ENCODE measurements around the gene GLB1L3.
"Not testable (repeated sequence)": the region's sequence is repeated elsewhere in the genome, so short reads cannot be mapped to it uniquely, and the experiment has no call there.

Gene GLB1L3

DNA sequence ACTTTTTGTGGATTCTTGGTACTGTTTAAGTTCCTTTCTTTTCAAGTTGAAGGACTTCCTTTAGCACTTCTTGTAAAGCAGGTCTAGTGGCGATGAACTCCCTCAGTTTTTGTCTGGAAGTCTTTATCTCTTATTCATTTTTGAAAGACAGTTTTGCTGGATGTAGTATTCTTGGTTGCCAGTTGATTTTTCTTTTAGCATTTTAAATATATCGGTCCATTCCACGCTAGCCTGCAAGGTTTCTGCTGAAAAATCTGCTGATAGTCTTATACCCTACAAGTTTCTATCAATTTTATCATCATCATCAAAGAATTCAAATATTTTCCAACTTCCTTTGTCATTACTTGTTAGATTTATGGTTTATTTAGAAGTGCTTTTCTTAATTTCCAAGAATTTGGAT, 40.9 kb downstream of the GLB1L3 start:
- no peak for DNase-seq

DNA sequence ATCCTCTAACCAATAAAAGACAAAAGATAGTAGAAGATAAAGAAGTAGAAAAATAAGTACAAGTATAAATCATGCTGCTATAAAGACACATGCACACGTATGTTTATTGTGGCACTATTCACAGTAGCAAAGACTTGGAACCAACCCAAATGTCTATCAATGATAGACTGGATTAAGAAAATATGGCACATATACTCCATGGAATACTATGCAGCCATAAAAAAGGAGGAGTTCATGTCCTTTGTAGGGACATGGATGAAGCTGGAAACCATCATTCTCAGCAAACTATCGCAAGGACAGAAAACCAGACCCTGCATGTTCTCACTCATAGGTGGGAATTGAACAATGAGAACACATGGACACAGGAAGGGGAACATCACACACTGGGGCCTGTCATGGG, 45.2 kb downstream of the GLB1L3 start:
- not testable (repeated sequence) for DNase-seq

DNA sequence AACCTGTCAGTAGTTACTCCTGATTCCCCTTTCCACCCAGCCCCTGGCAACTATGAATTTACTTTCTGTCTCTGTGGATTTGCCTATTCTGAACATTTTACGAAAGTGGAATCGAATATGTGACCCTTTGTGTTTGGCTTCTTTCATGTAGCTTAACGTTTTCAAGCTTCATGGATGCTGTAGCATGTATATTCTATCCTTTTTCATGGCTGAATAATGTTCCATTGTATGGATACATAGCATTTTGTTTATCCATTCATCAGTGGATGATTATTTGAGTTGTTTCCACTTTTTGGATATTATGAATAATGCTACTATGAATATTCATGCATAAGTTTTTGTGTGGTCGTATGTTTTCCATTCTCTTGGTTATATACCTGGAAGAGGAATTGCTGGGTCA, 46.4 kb downstream of the GLB1L3 start:
- no peak for DNase-seq

DNA sequence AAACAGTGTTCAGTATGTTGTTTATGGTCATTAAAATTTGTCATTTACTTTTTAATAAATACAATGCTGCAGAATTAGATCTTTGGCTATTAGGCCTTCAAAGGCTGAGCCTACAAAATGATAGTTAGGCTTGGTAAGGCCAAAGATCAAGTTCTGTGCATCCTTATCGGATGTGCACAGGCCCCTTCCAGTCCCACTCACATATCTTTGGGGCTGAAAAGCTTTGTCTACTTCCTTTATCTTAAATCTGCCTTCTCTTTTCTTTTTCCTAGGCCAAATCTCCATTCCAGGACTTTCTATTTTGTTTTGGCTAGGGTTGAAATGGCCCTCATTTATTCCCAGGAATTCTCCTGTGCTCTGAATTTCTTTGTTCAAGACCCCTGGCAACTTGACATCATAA, 52.3 kb downstream of the GLB1L3 start:
- DNase-seq = no peak

DNA sequence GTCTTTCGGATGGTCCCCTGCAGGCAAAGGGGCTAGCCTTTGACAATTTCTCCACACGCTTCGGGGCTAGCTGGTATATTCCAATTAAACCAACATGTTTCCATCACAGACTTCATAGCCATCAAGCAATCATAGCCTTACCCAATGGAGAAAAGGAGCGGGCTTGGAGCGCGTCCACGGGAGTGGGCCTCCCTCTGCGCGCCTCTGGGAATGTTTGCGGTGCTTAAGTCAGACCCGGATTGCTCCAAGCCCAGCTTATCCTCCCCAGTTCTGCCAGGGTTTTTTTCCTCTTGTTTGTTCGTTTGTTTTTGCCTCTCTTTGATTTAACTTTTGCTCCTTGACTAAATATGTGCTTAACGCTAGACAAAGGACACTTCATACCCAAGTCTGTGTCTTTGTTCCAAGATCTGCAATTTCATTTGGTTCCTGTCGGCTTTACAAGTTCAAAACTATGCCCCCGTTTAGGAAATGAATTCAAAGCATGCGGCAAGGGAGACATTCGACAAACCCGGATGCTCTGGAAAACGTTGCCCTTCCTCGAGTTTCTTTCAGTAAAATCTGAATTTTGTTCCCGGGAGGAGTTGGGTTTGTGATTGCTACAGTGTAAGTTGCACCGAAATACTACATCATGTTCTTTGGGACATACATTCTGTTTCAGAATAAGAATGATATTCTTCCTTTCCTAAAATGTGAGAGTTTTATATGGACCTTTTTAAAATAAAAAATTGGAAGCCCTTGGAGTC, 54.6 kb downstream of the GLB1L3 start:
- no peak for DNase-seq

DNA sequence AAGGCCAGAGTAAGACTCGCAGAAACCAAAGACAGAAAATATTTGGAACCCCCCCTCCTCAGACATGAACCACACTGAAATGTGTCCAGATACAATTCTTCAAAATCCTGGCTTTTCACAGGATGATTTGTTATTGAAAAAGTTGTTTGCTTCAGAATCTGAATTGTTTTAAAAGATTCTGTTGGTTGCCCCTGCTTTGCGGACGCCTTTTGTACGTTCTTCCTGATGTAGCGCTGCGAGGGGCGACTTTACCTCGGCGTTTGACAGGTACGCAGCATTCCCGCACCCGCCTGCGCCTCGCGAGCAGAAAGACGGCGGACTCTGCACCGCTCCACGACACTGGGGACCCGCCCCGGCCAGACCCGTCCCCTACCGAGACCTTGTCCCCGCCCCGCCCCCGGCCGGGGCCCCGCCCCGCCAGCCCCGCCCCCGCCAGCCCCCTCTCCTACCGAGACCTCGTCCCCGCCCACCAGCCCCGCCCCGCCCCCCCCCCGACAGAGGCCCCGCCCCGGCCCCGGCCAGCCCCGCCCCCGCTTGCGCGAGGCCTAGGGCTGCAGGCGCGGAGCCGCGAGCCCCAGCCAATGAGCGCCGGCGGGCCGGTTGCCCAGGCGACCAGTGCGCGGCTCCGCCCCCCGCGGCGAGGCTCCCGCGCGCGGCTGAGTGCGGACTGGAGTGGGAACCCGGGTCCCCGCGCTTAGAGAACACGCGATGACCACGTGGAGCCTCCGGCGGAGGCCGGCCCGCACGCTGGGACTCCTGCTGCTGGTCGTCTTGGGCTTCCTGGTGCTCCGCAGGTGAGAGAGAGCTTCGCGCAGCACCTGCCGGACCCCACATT, 55.4 kb downstream of the GLB1L3 start, which contains the start of gene GLB1L2:
Gene GLB1L2 (plus strand): TSS at position 635 of the 835 bp plus-strand sequence. CDS start 74 bp downstream, at position 709.
- peak; percentile 42 to 63 for DNase-seq

DNA sequence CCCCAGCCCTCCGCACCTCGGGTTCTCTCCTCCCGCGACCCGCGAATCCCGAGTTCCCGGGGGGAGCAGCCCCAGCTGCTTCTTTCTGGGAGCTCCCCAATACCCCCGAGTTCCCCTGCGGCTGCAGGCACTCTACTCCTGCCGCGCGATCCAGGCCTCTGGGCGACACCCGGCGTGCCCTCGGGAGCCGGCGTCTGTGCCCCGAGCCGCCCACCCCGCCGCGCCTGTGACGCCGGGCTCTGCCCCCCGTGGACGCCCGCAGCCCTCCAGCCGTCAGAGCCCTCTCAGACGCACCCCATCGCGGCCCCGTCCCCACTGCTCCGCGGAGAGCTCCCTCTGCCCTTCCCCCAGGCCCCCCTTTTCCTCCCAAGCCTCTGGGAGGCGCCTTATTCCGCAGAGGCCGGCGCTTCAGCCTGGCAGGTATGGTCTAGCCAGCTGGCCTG, 56.0 kb downstream of the GLB1L3 start:
- DNase-seq = no peak

DNA sequence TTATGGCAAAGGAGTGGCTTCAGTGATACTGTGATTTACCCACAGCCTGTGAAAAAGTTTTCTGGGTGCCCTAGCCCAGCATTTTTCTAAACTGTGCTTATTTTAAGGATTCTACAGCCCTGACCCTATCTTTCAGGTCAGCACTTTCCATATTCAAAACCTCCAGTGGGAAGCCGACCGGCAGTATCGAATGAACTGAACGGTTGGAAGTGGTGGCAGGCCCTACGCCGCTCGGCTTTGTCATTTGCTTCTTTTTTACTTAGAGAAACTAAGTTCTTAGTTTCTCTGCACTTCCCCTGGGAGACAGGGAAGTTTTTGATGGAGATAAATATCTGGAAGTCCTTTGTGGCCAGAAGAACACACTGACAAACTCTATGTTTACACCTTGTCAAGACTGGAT, 56.6 kb downstream of the GLB1L3 start:
- no peak for DNase-seq

DNA sequence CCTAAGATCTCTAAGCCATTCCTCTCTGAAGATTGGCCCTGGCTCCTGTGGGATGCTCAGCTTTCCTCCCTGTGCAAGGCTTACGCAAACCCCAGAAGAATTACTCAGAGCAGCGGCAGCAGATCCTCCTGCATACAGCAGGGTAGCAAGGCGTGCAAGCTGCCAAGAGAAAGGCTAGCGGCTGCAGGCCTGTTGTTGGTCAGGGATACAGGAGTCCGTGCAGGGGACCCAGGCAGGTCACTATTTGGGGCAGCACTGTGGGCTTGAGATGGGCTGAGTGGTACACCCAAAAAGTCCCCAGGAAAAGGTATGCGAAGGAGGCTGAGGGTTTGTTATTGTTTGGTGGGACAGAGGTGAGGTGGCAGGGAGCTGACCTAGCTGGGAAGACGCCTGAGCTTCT, 57.1 kb downstream of the GLB1L3 start:
- no peak for DNase-seq

DNA sequence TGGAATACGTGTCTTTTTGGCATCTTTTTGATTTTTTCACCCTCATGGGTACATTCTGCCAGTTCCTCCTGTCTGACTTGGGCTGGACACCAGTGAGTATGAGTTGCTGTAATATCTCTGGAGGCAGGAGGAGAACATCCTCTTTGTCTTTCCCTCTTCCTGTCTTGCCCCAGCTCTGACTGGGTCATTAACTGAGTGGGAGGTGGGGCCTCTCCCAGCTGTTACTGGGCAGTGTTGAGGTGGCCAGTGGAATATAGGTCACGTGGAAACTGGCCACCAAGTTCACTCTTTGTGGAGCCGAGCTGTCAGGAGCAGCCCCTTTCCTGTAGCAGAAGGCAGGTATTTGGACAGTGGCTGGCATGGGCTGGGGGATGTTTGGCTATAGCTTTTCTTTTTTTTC, 57.8 kb downstream of the GLB1L3 start:
- DNase-seq = no peak

DNA sequence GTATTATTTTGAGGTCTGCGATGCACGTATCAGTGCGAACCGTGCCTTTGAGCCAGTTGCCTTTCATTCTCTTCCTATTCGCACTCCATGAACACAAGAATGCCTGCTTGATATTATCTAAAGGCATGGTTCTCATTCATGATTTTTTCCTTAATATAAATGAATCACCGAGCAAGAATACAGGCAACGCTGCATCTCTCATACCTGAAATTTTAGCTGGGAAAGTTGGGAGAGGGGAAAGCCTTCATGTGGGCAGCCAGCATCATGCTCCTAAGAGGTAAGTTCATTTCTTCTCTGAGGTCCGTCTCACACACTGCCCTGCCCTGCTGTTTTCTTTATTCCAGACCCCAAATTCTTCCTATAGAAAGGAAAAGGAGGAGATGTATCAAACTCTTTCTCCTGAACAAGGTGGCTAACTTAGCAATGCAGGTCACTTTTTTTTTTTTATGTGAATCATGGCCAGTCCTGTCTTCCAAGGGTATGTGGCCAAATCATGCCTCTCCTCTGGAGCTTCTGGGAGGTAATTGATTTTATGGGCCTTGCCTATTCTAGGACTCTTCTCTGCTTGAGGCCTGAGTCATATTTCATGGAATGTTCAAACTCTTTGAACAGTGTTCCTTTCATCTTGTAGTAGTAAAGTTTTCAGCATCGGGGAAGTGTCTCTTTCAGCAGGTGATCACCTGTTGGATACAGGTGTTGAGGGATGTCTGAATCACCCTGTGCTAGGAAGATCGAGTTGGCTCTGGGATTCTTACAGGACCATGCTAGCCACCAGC, 58.8 kb downstream of the GLB1L3 start:
- DNase-seq = no peak

DNA sequence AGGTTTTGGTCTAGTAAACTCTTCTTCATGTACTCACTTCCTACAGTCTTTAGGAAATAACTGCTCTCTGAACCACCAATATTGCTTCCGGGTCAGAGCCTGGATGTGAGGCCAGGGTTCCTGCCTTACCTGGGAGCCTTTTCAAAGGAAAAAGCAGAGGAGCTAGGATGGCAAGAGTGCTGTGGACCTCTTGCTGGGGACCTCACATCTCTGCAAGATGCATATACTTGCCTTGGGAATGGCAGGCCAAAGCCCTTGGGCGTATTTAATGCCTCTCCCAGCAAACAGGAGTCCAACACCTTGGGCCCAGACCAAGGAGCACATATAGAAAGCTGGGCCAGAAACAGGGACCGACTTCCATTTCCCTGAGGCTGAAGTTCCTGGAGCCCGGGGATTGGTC, 60.9 kb downstream of the GLB1L3 start:
- no peak for DNase-seq

DNA sequence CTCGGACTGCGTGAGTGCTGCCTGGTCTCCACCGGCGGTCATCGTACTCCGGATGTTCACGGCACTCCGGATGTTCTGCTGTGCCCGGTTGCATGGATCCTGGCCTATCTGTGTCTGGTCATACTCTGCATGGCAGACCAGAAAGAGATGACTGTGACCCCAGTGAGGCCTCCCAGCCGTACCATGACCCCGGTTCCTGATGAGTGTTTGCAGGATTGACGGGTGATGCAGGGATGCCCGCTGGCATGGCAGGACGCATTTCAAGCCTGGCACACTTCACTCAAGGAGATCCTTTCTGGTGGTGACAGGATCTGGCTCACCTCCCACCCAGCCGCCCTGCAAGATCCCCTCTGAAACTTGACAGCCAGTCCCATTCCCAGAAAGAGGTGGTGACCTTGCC, 61.9 kb downstream of the GLB1L3 start:
- no peak for DNase-seq

DNA sequence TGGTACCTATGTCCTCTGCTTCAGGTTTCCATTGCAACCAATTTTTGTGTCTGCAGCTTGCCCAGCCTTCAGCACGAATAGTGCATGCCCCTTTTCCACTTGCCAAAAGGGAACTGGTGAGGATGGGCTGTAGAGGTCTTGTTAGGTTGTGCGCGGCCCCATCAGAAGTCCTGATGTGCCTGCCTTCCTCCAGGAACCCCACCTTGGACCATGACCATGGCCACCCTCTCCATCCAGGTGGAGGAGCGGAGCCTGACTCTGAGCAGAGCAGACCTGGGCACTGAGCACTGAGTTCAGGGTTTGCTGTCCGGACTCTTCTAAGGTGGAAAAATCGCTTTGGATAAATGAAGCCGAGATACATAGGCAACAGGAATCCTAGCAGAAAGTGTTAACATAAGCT, 62.5 kb downstream of the GLB1L3 start:
- DNase-seq = no peak

DNA sequence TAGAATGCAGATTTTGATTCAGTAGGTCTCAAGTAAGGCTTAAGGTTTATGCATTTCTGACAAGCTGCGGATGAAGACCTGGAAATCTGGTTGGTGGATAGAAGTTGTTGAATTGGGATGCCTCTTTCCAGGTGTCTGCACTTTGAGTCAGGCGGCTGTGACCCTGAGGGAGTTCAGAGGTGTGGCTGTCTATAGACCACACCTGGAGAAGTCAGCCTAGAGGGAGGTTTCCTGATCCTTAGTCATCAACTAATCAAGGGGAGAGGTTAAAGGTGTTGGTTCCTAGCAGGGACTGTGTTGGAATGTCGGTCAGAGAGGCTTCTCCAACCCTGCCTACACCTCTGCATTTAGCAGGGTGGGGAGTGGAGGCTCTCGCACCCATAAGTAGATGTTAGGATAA, 63.6 kb downstream of the GLB1L3 start:
- DNase-seq = no peak

DNA sequence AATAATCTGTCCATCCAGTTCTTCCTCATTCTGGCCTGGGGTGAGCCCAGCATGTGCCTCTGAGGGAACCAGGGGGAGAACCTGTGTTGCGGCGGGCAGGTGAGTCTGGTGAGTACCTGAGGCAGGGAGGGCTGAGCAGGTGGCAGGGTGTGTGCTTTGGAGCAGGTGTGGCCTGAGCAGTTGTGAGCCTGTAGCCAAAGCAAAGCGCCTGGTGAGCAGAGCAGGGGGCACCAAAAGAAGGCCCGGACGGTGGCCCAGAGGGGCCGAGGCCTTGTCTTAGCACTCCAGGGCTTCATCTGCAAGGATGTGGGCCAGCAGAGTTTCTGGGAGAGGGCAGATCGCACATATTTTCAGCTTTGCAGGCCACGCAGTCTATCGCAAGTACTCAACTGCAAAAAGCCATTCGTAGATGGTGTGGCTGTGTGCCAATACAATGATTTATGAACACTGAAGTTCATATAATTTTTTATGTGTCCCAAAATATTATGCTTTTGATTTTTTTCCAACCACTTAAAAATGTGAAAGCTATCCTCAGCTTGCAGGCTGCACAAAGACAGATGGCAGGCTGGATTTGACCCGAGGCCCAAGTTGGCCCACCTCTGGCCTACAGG, 64.3 kb downstream of the GLB1L3 start:
- no peak for DNase-seq

DNA sequence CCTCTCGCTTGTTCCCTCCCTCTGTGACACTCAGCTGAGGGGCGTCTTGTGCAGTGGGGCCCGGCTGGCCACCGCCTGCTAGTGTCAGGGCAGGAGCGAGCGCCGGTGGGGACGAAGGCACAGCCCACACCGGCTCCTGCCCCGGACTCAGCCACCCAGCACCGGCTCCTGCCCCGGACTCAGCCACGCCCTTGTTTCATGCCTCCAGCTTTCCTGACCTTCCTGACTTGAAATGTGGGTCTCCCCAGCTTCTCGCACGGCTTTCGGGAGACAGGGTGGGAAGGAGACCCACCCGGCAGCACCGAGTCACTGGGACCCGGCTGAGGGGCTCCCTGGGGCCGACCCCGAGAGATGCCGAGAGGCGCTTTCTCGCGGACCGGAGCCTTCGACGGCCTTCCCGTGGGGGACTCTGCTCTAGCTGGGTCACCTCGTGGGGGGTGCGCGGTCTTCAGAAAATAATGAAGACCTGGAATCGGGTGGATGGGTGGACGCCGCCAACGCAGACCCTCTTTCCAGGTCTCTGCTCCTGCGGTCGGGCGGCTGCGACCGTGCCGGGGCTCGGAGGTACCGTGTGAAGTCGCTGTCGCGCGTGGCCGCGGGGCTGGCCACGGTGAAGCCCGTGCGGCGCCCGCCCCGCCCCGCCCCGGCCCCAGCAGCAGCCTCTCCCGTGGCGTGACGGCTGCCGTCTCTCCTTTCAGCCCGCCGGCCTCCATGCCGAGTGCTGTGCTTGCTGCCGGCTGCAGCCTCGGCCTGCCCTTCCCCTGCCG, 65.8 kb downstream of the GLB1L3 start:
- no peak for DNase-seq

DNA sequence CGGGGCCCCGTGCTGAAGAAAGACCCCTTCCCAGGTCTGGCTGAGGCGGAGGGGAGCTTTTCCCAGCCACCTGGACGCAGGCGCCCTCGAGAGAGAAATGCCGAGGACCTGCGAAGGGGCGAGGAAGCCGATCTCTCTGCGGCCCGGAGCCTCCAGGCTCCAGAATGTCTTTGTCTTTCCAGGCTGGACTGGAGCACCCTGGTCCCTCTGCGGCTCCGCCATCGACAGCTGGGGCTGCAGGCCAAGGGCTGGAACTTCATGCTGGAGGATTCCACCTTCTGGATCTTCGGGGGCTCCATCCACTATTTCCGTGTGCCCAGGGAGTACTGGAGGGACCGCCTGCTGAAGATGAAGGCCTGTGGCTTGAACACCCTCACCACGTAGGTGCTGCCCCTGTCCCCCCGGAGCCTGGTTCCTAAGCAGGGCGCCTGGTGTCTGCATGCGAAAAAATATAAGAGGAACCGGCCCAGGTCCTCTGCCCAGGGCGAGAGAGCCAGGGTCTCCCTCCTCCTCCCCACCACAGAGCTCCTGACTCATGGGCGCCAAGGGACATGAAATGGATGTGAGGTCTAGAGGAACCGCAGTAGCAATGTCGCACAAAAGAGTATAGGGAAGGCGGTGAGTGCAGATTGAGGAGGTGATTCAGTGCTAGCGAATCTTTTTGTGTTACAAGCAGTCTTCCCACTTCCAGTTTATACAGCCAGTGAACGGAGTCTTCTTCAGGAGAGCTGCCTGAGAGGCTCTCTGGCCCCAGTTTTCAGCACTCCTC, 66.6 kb downstream of the GLB1L3 start:
- no peak for DNase-seq

DNA sequence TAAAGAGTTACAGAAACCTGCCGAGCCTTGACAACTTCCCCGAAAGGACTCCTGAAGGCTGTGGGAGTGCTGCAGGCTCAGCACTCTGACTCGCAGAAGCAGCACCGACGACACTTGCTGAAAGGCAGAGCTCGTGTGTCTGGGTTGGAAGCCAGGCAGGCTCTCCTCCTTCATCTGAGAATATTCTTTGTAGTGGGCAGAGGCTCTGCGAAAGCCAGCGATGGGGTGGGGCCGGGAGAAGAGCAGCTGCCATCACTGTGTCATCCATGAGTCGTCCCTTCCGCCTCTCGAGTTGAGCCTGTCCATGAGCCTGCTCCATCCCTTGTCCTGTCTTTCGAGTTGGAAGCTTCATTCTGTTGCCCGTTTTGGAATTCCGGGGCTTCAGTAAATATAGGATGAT, 67.5 kb downstream of the GLB1L3 start:
- no peak for DNase-seq

DNA sequence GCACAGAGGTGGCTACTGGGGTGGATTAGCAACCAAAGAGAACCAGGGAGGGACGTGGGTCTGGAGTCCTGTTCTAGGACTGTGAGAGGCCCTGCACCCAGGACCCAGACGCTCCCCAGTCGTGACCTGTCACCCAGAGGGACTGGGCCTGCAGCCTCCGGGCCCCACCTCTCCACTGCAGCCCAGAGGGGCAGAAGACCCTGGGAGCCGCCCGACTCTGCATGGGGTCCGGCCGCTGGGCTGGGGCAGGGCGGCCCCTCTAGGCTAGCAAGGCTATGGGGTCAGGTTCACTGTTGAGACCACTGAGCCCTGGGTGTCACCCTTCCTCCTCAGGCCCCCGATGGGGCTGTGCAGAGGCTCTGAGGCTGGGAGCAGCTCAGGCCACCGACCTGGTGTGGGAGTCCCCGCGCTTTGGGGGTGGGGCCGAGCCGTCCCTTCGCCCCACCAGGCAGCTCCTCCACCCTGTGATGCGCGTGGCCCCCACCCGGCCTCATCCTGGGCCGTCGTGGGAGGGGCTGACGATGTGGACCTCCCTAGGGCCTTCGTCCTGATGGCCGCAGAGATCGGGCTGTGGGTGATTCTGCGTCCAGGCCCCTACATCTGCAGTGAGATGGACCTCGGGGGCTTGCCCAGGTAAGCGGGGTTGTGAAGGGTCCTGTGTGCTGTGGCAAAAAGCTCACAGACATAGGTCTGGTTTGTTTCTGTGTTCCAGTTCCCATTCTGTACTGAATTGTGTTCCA, 68.5 kb downstream of the GLB1L3 start:
- DNase-seq = not testable (repeated sequence)

DNA sequence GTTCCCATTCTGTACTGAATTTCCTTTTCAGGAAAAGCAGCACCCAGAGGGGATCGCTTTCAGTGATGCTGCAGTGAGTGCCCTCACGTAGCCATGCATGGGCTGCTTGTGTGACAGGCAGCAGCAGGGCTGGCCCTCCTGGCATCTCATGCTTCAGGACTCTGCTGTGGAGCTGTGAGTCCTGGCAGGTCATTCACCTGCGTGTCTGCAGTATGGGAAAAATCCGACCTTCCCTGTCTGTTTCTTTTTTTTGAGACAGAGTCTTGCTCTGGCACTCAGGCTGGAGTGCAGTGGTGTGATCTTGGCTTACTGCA, 69.0 kb downstream of the GLB1L3 start:
- DNase-seq = no peak

Measured in hippocampal formation (tissue), 2 donors.